HEK293 (cell line): ENCODE results near the gene SMKR1.

Experiments
- CTCF ChIA-PET: fragments of 350-600 bp; formaldehyde crosslinking; extraction: SDS; loops from one replicate; lab custom pipeline; 2021; ENCODE audit warnings: antibody characterized with exemption; lab: Yijun Ruan, JAX
- POLR2A ChIA-PET: fragments of 300-600 bp; formaldehyde crosslinking; extraction: SDS; loops from one replicate; lab custom pipeline; 2020; ENCODE audit warnings: antibody characterized with exemption, inconsistent platforms; lab: Yijun Ruan, JAX
- H3K27ac ChIP-seq: fragments of 200-500 bp; sonication (Bioruptor generic); 2 replicates; pipeline ENCODE4 v1.5.1; 2014; ENCODE audit warnings: low read depth, low read length, control low read depth, inconsistent platforms; ENCODE audit errors: extremely low read depth
- H3K36me3 ChIP-seq, 2 experiments: fragments of 200-500 bp in 1 of 2; sonication (Bioruptor generic) in 1 of 2; 1 replicate in 1 of 2; 2 replicates in 1 of 2; pipeline ENCODE4 v1.5.1; 2014 to 2017; ENCODE audit warnings: inconsistent platforms in 2 of 2, low read length in 2 of 2; ENCODE audit not compliant: control insufficient read depth in 2 of 2, insufficient read depth in 1 of 2
- H3K4me1 ChIP-seq: fragments of 200-500 bp; sonication (Bioruptor generic); 2 replicates; pipeline ENCODE4 v1.5.1; 2014; ENCODE audit warnings: mild to moderate bottlenecking, low read length, inconsistent platforms; ENCODE audit not compliant: control insufficient read depth, insufficient read depth
- H3K4me3 ChIP-seq: 2 replicates; pipeline ENCODE4 v1.5.1; 2011; ENCODE audit warnings: low read depth, mild to moderate bottlenecking, control low read depth, low read length, moderate library complexity
- H3K9me3 ChIP-seq: fragments of 200-500 bp; sonication (Bioruptor generic); 2 replicates; pipeline ENCODE4 v1.5.1; 2014; ENCODE audit warnings: low read depth, low read length, inconsistent platforms; ENCODE audit not compliant: control insufficient read depth, insufficient read depth
- BCL11B ChIP-seq: fragments of 450-650 bp; formaldehyde crosslinking; IDR thresholded peaks from 2 replicates; pipeline ENCODE4 v1.5.1; 2016; ENCODE audit warnings: low read depth, missing biosample characterization, missing genetic modification characterization
- FEZF1 ChIP-seq: fragments of 450-650 bp; formaldehyde crosslinking; IDR thresholded peaks from 2 replicates; pipeline ENCODE4 v1.5.1; 2016; ENCODE audit warnings: missing biosample characterization, missing genetic modification characterization
- GLI4 ChIP-seq: fragments of 450-650 bp; formaldehyde crosslinking; IDR thresholded peaks from 2 replicates; pipeline ENCODE4 v1.5.1; 2016; ENCODE audit warnings: missing biosample characterization, missing genetic modification characterization
- HOXD13 ChIP-seq: sonication (generic); formaldehyde crosslinking; IDR thresholded peaks from 2 replicates; pipeline ENCODE4 v1.8.0; 2022; ENCODE audit warnings: missing genetic modification reagents, borderline replicate concordance
- PRDM1 ChIP-seq: fragments of 450-650 bp; formaldehyde crosslinking; IDR thresholded peaks from 2 replicates; pipeline ENCODE4; 2016; ENCODE audit warnings: missing biosample characterization, missing genetic modification characterization
- REPIN1 ChIP-seq: fragments of 450-650 bp; formaldehyde crosslinking; IDR thresholded peaks from 2 replicates; pipeline ENCODE4 v1.5.1; 2017; ENCODE audit warnings: missing biosample characterization, missing genetic modification characterization, low read depth
- SALL2 ChIP-seq: fragments of 450-650 bp; formaldehyde crosslinking; IDR thresholded peaks from 2 replicates; pipeline ENCODE4 v1.5.0; 2017; ENCODE audit warnings: missing biosample characterization, mild to moderate bottlenecking, missing genetic modification characterization, borderline replicate concordance
- SCRT2 ChIP-seq: fragments of 450-650 bp; formaldehyde crosslinking; IDR thresholded peaks from 2 replicates; pipeline ENCODE4 v1.5.1; 2016; ENCODE audit warnings: missing biosample characterization, missing genetic modification characterization
- SP2 ChIP-seq: fragments of 450-650 bp; formaldehyde crosslinking; IDR thresholded peaks from 2 replicates; pipeline ENCODE4 v1.5.1; 2016; ENCODE audit warnings: missing biosample characterization, missing genetic modification characterization
- SP7 ChIP-seq: fragments of 450-650 bp; formaldehyde crosslinking; IDR thresholded peaks from 2 replicates; pipeline ENCODE4 v1.5.1; 2016; ENCODE audit warnings: missing biosample characterization, missing genetic modification characterization
- YY1 ChIP-seq: fragments of 450-650 bp; formaldehyde crosslinking; IDR thresholded peaks from 2 replicates; pipeline ENCODE4 v1.5.1; 2018; ENCODE audit warnings: missing biosample characterization, missing genetic modification characterization
- YY2 ChIP-seq: fragments of 450-650 bp; formaldehyde crosslinking; IDR thresholded peaks from 2 replicates; pipeline ENCODE4 v1.5.1; 2016; ENCODE audit warnings: missing biosample characterization, missing genetic modification characterization
- ZNF114 ChIP-seq: fragments of 450-650 bp; formaldehyde crosslinking; IDR thresholded peaks from 2 replicates; pipeline ENCODE4 v1.5.0; 2017; ENCODE audit warnings: missing biosample characterization, missing genetic modification characterization
- ZNF239 ChIP-seq: fragments of 450-650 bp; formaldehyde crosslinking; IDR thresholded peaks from 2 replicates; pipeline ENCODE4 v1.5.1; 2016; ENCODE audit warnings: missing biosample characterization, missing genetic modification characterization
- ZNF266 ChIP-seq: fragments of 450-650 bp; formaldehyde crosslinking; IDR thresholded peaks from 2 replicates; pipeline ENCODE4 v1.5.1; 2016; ENCODE audit warnings: missing biosample characterization, missing genetic modification characterization, low read depth
- ZNF302 ChIP-seq: fragments of 450-650 bp; formaldehyde crosslinking; IDR thresholded peaks from 2 replicates; pipeline ENCODE4 v1.5.1; 2016; ENCODE audit warnings: missing biosample characterization, missing genetic modification characterization, low read depth
- ZNF335 ChIP-seq: fragments of 450-650 bp; formaldehyde crosslinking; conservative IDR thresholded peaks from 2 replicates; pipeline ENCODE4 v1.5.1; 2016; ENCODE audit warnings: missing biosample characterization, missing genetic modification characterization
- ZNF354C ChIP-seq: fragments of 450-650 bp; formaldehyde crosslinking; IDR thresholded peaks from 2 replicates; pipeline ENCODE4 v1.5.1; 2016; ENCODE audit warnings: missing biosample characterization, missing genetic modification characterization, low read depth, borderline replicate concordance
- ZNF394 ChIP-seq: fragments of 450-650 bp; formaldehyde crosslinking; IDR thresholded peaks from 2 replicates; pipeline ENCODE4 v1.5.1; 2016; ENCODE audit warnings: missing biosample characterization, missing genetic modification characterization, mild to moderate bottlenecking, moderate library complexity, borderline replicate concordance
- ZNF416 ChIP-seq: fragments of 450-650 bp; formaldehyde crosslinking; IDR thresholded peaks from 2 replicates; pipeline ENCODE4 v1.5.1; 2016; ENCODE audit warnings: missing biosample characterization, missing genetic modification characterization
- ZNF426 ChIP-seq: fragments of 450-650 bp; formaldehyde crosslinking; IDR thresholded peaks from 2 replicates; pipeline ENCODE4 v1.5.1; 2017; ENCODE audit warnings: missing biosample characterization, missing genetic modification characterization, mild to moderate bottlenecking, inconsistent platforms, moderate library complexity
- ZNF433 ChIP-seq: fragments of 450-650 bp; formaldehyde crosslinking; IDR thresholded peaks from 2 replicates; pipeline ENCODE4 v1.5.1; 2016; ENCODE audit warnings: missing biosample characterization, missing genetic modification characterization, low read depth
- ZNF624 ChIP-seq: fragments of 450-650 bp; formaldehyde crosslinking; IDR thresholded peaks from 2 replicates; pipeline ENCODE4 v1.5.1; 2017; ENCODE audit warnings: missing biosample characterization, missing genetic modification characterization
- ZNF654 ChIP-seq: fragments of 450-650 bp; formaldehyde crosslinking; IDR thresholded peaks from 2 replicates; pipeline ENCODE4 v1.5.1; 2016; ENCODE audit warnings: low read depth, missing biosample characterization, missing genetic modification characterization
- ZNF660 ChIP-seq: fragments of 450-650 bp; IDR thresholded peaks from 2 replicates; pipeline ENCODE4 v1.5.1; 2018; ENCODE audit warnings: missing biosample characterization, mild to moderate bottlenecking, missing genetic modification characterization
- ZNF701 ChIP-seq: fragments of 450-650 bp; formaldehyde crosslinking; IDR thresholded peaks from 2 replicates; pipeline ENCODE4 v1.5.1; 2016; ENCODE audit warnings: missing biosample characterization, missing genetic modification characterization
- ZNF776 ChIP-seq: fragments of 450-650 bp; formaldehyde crosslinking; IDR thresholded peaks from 2 replicates; pipeline ENCODE4 v1.5.0; 2017; ENCODE audit warnings: missing biosample characterization, missing genetic modification characterization, borderline replicate concordance
- ZNF792 ChIP-seq: fragments of 450-650 bp; formaldehyde crosslinking; IDR thresholded peaks from 2 replicates; pipeline ENCODE4 v1.5.1; 2016; ENCODE audit warnings: missing biosample characterization, missing genetic modification characterization
- ZNF837 ChIP-seq: fragments of 450-650 bp; formaldehyde crosslinking; IDR thresholded peaks from 2 replicates; pipeline ENCODE4 v1.5.1; 2016; ENCODE audit warnings: missing biosample characterization, missing genetic modification characterization
- TF ChIP-seq, protein P1 (sequence below): fragments of 450-650 bp; formaldehyde crosslinking; IDR thresholded peaks from 2 replicates; pipeline ENCODE4 v1.5.1; 2017; ENCODE audit warnings: missing biosample characterization, missing genetic modification characterization
- TF ChIP-seq, protein P2 (sequence below): fragments of 450-650 bp; IDR thresholded peaks from 2 replicates; pipeline ENCODE4 v1.5.1; 2018; ENCODE audit warnings: missing biosample characterization, missing genetic modification characterization
- TF ChIP-seq, protein P3 (sequence below): fragments of 450-650 bp; IDR thresholded peaks from 2 replicates; pipeline ENCODE4 v1.5.1; 2018; ENCODE audit warnings: missing biosample characterization, mild to moderate bottlenecking, missing genetic modification characterization
- TF ChIP-seq, protein P4 (sequence below): fragments of 450-650 bp; formaldehyde crosslinking; IDR thresholded peaks from 2 replicates; pipeline ENCODE4 v1.5.1; 2016; ENCODE audit warnings: missing biosample characterization, missing genetic modification characterization

The SMKR1 gene

DNA sequence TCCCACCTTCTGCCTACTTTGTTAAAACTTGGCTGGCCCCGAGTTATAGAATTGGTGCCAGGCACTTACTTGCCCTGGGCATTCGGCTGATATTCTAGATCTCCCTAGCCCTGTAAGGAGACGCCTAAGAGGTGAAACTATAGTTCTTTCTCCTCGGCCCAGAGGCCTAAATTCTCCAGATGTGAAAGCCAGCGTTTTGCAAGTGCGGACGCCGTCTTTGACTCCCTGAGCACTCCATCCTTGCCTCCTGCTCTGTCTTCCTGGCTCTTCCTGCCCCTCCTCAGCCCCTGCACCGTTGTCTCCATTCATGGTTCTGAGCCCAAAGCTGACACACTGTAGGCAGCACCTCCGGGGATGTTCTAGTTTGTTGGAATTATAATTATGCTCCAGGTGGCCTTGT is 11.2 kb downstream of the SMKR1 start (continued):
- TF ChIP-seq, protein P1, sequence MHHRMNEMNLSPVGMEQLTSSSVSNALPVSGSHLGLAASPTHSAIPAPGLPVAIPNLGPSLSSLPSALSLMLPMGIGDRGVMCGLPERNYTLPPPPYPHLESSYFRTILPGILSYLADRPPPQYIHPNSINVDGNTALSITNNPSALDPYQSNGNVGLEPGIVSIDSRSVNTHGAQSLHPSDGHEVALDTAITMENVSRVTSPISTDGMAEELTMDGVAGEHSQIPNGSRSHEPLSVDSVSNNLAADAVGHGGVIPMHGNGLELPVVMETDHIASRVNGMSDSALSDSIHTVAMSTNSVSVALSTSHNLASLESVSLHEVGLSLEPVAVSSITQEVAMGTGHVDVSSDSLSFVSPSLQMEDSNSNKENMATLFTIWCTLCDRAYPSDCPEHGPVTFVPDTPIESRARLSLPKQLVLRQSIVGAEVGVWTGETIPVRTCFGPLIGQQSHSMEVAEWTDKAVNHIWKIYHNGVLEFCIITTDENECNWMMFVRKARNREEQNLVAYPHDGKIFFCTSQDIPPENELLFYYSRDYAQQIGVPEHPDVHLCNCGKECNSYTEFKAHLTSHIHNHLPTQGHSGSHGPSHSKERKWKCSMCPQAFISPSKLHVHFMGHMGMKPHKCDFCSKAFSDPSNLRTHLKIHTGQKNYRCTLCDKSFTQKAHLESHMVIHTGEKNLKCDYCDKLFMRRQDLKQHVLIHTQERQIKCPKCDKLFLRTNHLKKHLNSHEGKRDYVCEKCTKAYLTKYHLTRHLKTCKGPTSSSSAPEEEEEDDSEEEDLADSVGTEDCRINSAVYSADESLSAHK (tag by site-specific recombination): no peak
- TF ChIP-seq PRDM1 (tag by site-specific recombination) (no peak), SCRT2 (tag by site-specific recombination) (no peak), ZNF792 (tag by site-specific recombination) (no peak), ZNF426 (tag by site-specific recombination) (no peak), SP7 (tag by site-specific recombination) (no peak), SP2 (tag by site-specific recombination) (no peak), ZNF354C (no peak), GLI4 (tag by site-specific recombination) (no peak)

DNA sequence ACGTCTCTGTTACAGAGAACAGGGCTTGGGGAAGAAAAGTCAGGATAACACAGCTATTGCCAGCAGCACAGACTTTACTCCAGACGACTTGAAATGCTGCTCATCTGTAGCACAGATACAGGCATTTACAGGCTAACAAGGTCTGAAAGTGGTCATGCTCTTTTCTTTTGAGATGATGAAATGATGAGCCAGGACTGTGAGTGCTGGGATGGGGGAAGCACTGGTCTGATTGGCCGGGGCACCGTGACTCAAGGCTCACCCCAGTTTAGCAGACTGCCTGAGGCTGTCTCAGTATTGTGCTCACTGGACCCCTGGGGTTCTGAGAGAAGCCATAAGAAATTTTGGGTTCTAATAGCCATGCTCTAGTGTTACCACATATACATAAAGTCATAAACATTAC is 12.4 kb downstream of the SMKR1 start:
- CTCF ChIA-PET: no interaction called here
- POLR2A ChIA-PET: no interaction called here
- Histone ChIP-seq H3K4me3 (no peak overlapping the region), H3K4me1 (no peaks in the 10 kb centered on the region), H3K9me3 (no peaks in the 10 kb centered on the region), H3K27ac (no peak overlapping the region), H3K36me3 (no peaks in the 10 kb centered on the region)
- TF ChIP-seq ZNF302 (tag by site-specific recombination) (no peak), REPIN1 (tag by site-specific recombination) (no peak), ZNF114 (tag by site-specific recombination) (no peak), ZNF837 (tag by site-specific recombination) (no peak), ZNF701 (tag by site-specific recombination) (no peak), YY1 (tag by site-specific recombination) (no peak), ZNF624 (tag by site-specific recombination) (no peak), ZNF394 (tag by site-specific recombination) (no peak), ZNF776 (no peak), ZNF266 (tag by site-specific recombination) (peak; percentile 33; the same call in 1 of the 2 replicates), SALL2 (tag by site-specific recombination) (no peak), BCL11B (tag by site-specific recombination) (no peak), ZNF433 (tag by site-specific recombination) (no peak), ZNF335 (tag by site-specific recombination) (peak; percentile 44; the same call in 1 of the 2 replicates), FEZF1 (tag by site-specific recombination) (peak; percentile 69), HOXD13 (CRISPR knock-in tag) (no peak), ZNF654 (tag by site-specific recombination) (no peak), ZNF239 (no peak), ZNF660 (tag by site-specific recombination) (no peak), ZNF416 (tag by site-specific recombination) (no peak), YY2 (tag by site-specific recombination) (no peak)
- TF ChIP-seq, protein P2, sequence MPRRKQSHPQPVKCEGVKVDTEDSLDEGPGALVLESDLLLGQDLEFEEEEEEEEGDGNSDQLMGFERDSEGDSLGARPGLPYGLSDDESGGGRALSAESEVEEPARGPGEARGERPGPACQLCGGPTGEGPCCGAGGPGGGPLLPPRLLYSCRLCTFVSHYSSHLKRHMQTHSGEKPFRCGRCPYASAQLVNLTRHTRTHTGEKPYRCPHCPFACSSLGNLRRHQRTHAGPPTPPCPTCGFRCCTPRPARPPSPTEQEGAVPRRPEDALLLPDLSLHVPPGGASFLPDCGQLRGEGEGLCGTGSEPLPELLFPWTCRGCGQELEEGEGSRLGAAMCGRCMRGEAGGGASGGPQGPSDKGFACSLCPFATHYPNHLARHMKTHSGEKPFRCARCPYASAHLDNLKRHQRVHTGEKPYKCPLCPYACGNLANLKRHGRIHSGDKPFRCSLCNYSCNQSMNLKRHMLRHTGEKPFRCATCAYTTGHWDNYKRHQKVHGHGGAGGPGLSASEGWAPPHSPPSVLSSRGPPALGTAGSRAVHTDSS (tag by site-specific recombination): no peak
- TF ChIP-seq, protein P3, sequence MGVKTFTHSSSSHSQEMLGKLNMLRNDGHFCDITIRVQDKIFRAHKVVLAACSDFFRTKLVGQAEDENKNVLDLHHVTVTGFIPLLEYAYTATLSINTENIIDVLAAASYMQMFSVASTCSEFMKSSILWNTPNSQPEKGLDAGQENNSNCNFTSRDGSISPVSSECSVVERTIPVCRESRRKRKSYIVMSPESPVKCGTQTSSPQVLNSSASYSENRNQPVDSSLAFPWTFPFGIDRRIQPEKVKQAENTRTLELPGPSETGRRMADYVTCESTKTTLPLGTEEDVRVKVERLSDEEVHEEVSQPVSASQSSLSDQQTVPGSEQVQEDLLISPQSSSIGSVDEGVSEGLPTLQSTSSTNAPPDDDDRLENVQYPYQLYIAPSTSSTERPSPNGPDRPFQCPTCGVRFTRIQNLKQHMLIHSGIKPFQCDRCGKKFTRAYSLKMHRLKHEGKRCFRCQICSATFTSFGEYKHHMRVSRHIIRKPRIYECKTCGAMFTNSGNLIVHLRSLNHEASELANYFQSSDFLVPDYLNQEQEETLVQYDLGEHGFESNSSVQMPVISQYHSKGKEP (tag by site-specific recombination): no peak
- TF ChIP-seq, protein P4, sequence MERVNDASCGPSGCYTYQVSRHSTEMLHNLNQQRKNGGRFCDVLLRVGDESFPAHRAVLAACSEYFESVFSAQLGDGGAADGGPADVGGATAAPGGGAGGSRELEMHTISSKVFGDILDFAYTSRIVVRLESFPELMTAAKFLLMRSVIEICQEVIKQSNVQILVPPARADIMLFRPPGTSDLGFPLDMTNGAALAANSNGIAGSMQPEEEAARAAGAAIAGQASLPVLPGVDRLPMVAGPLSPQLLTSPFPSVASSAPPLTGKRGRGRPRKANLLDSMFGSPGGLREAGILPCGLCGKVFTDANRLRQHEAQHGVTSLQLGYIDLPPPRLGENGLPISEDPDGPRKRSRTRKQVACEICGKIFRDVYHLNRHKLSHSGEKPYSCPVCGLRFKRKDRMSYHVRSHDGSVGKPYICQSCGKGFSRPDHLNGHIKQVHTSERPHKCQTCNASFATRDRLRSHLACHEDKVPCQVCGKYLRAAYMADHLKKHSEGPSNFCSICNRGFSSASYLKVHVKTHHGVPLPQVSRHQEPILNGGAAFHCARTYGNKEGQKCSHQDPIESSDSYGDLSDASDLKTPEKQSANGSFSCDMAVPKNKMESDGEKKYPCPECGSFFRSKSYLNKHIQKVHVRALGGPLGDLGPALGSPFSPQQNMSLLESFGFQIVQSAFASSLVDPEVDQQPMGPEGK (tag by site-specific recombination): no peak
